ENCODE results near the gene GNL1.
"Not testable (repeated sequence)": the region's sequence is repeated elsewhere in the genome, so short reads cannot be mapped to it uniquely, and the experiment has no call there.

The GNL1 gene

GRCh38 chr6:30495993-30496392, 60.3 kb downstream of the GNL1 start:
- DNase-seq (ENCODE audit: low read depth in 2 of 2): no peak

- not testable (repeated sequence) for DNase-seq (ENCODE audit: low read depth in 2 of 2)
Measured at GRCh38 chr6:30495060-30495459, 61.2 kb downstream of the GNL1 start.

- DNase-seq (ENCODE audit: low read depth in 2 of 2): no peak
Measured at GRCh38 chr6:30494291-30494861, 61.9 kb downstream of the GNL1 start.

- DNase-seq (ENCODE audit: low read depth in 2 of 2): no peak
Measured at GRCh38 chr6:30493643-30494250, 62.5 kb downstream of the GNL1 start.

- no peak for DNase-seq (ENCODE audit: low read depth in 2 of 2)
Measured at GRCh38 chr6:30491991-30492952, 64.0 kb downstream of the GNL1 start.

All from stimulated activated CD8-positive, alpha-beta memory T cell treated with anti-CD3 and anti-CD28 coated beads, Interleukin-15, amount 100 ng/mL, for 4 hours (primary cell).